Umbilical cord (tissue), 1 donor: ENCODE data around the gene LRCOL1. TPM values are rescaled to one million over a fixed set of nuclear protein-coding genes. Genes with fewer than 3 reads are reported as not detected.

Source experiments
- total RNA-seq: library from RNA; depleted of rRNA; stranded (reverse); fragments of >200 nt; gene quantifications from one replicate; pipeline ENCODE4 v1.2.3, GENCODE V29; 2014; ENCODE audit warnings: low replicate concordance; ENCODE audit not compliant: insufficient read depth

The LRCOL1 gene
- total RNA-seq, 1 donor from 2014 or later: not detected

Other genes starting within 250 kb of the LRCOL1 start
- 7.5 TPM for gene FBRSL1, start 120.4 kb downstream of the LRCOL1 start, total RNA-seq
- not detected for gene P2RX2, start 8.2 kb upstream of the LRCOL1 start, total RNA-seq
- 14.9 TPM for gene POLE, start 76.8 kb upstream of the LRCOL1 start, total RNA-seq
- 36.6 TPM for gene PXMP2, start 77.0 kb upstream of the LRCOL1 start, total RNA-seq
- 23.4 TPM for gene PGAM5, start 100.3 kb upstream of the LRCOL1 start, total RNA-seq
- 38.0 TPM for gene ANKLE2, start 151.2 kb upstream of the LRCOL1 start, total RNA-seq
- gene GOLGA3, start 218.3 kb upstream of the LRCOL1 start, total RNA-seq: 123 TPM